ENCODE measurements around the gene DVL2.

The DVL2 gene

DNA sequence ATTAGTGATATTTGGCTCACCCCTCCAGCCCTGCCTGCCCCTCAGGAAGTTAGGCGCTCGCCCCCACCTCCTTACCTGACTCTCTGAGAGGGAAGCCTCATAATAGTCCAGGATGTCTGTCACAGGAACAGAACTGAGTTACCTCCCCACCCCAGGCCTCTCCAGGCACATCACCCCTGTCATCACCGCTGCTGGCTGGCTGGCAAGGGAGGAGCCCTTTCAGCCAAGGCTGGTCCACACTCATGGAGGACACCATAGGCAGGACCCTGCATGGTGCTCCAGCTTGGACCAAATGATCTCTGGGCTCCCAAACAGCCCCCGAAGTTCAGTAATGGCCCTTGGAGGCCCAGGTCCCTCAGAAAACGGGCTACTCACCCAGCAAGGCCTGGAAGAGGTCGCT lies 16.2 kb downstream of the DVL2 start:
- no peak for DNase-seq

DNA sequence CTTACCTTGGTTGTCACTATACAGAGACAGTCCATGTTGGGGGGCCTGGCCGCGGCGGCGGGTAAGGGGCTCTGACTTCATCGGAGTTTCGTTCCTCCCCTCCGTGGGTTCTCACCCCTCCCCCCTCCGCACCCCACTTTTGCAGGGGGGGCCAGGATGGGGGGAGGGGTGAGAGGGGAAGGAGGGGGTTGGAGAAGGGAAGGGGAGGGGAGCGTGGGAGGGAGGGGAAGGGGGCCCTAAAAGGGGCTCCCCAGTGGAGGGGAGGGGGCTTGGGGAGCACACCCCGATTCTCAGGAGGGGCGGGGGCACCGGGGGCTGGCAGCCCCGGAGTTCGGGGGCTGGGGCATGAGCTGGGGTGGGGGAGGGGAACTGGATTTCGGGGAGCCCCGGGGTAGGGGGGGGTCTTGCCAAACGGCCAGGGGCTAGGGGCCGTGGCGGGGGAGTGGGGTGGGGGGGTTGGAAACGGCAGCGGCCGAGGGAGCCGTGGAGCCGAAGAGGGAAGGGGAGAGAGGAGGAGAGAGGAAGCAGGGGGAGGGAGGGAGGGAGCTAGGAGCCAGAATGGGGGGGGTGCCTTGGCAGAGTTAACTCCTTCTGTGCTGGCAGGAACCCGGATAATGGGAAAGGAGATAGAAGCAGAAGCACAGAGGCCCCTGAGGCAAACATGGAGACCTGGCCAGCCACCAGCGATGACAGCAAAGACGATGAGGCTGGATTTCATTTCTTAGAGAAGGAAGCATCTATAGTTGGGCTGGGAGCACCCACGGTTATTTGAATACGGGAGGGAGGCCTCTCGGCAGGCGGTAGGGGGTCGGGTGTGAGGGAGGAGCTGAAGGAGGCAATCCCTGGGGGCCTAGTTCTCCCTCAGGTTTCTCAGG lies 17.0 kb downstream of the DVL2 start:
- no peak for DNase-seq

- no peak for DNase-seq
These were observed 17.8 kb downstream of the DVL2 start for GRCh38 chr17:7216242-7217112.

GRCh38 chr17:7215652-7216180 lies 18.6 kb downstream of the DVL2 start:
- no peak for DNase-seq

DNA sequence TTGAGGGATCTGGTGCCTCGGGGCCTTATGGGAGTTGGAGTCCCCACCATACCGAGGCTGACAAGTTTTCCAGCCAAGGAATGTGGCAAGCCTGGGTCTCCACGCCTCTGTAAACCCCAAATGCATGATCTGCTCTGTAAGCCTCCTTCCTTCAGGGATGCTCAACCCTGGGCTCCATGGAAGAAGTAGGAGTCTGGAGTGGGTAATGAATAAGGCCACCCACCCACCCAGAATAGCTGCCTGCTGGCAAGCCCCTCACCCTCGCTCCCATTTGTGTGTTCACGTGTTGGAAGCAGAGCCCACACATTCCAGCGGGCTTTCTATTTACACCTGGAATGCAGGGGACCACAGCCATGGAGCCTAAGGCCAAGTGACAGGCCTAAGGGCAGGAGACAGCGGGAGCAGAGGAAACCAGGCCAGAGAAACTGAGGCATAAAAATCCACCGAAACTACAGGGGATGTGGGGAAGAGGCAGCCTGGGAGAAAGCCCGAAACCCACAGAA lies 19.1 kb downstream of the DVL2 start:
- DNase-seq = no peak

- peak; percentile 98 for DNase-seq
These were observed 19.8 kb downstream of the DVL2 start for GRCh38 chr17:7214300-7215135.

- DNase-seq = no peak
These were observed 20.4 kb downstream of the DVL2 start for GRCh38 chr17:7213895-7214299.

- DNase-seq = no peak
These were observed 22.6 kb downstream of the DVL2 start for GRCh38 chr17:7211491-7212273.

- DNase-seq = no peak
These were observed 25.4 kb downstream of the DVL2 start for GRCh38 chr17:7208754-7209460.

DNA sequence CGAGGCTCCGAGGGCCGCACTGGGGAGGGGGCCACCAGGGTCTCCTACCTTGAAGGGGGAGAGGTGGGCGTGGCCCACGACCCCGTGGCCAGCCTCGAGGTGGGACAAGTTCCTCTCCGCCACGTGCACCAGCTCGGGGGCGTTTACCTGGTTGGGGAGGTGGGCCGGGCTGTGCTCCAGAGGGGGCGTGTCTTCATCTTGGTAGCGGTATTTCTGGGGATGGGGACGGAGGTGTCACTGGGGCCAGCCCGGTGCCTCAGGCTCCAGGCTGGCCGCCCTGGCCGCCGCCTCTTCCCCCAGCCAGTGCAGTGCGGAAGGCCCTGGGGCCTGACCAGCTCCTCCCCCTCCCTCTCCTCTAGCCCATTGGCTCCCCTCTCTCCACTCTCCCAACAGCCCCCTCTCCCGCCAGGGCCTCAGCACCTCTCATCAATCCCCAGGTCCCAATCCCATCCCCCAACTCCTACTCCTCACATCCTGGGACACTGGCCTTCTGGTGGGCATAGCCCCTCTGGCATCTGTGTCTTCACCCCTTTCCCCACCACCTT lies 26.2 kb downstream of the DVL2 start:
- no peak for DNase-seq

DNA sequence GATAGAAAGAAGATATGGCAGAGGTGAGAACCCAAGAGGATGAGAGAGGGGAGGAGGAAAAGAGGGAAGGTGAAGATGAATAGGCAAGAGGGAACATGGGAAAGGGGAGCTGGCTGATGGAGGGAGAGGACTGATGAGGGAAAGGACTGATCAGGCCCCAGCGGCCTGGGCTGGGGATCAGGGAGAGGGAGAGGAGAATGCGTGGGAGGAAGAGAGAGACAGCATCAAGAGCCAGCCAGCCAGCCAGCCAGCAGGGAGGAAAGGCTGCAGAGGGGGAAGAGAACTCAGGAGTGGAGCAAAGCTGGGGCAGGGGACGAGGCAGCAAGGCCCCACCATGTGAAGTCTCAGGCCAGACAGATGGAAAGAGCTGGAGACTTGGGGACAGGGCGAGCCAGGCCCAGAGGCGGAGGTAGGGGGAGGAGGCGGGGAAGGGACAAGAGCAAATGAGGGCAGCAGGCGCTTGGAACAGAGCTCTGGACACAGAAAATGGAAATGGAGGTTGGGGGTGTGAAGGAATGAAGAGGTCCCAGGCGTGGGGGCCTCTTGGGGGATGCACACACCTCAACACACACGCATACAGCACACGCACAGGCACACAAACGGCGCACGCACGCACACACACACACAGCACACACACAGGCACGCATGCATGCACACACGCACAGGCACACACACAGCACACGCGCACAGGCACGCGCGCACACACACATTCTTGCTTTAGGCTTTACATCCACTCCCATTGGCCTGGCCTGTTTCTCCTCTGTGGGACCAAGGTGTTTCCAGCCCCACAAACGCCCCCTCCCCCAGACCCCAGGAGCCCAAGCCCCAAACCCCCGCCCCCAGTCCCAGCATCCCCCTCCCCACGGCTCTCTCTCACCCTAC lies 27.0 kb downstream of the DVL2 start:
- no peak for DNase-seq

GRCh38 chr17:7205561-7205960 lies 28.8 kb downstream of the DVL2 start:
- DNase-seq = no peak

DNA sequence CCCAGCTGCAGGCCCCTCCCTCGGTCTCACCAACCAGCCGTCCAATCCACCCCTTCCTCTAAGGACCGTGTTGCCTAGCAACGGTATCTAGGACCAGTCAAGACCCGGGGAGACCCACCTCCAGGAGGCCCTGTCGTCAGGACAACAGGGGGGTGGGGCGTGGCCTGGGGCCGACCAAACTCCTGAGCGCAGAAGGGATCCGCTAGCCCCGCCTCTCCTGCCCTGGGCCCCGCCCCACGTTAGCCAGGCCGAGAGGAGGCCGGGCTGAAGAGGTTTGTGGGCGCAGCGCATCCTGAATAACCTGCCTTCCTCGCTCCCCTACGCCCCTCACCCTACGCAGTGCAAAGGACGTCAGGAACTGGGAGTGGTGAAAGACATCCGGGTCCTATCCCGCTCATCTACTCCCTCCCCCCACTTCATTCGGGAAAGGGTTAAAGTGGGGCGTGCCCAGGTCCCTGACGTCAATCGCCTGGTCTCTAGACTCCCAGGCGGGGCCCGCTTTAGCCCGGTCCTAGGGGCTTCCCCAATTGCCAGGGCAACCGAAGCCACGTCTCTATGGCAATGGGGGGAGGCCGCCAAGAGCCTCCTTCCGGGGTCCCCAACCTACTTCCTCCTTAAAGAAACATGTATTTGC lies 29.4 kb downstream of the DVL2 start:
- DNase-seq = peak; percentile 87

DNA sequence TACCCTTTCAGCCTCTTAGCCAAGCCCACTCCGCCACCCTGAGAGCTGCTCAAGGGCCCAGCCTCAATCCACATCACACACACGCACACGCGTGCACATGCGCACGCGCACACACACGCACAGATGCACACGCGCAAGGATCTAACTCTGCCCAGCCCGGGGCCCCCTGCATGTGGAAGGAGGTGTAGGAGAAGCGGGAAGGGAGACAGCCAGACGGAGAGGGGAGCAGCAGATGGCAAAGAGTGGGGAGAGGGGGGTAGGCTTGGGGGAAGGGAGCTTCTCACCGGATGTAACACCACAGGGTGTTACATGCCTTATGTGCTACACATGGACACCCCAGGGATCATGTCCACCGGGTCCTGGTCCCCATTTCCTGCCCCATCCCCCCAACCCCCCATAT lies 30.0 kb downstream of the DVL2 start:
- no peak for DNase-seq

GRCh38 chr17:7203391-7203790 lies 30.9 kb downstream of the DVL2 start:
- DNase-seq = no peak

- no peak for DNase-seq
These were observed 37.5 kb downstream of the DVL2 start for GRCh38 chr17:7196651-7197401.

DNA sequence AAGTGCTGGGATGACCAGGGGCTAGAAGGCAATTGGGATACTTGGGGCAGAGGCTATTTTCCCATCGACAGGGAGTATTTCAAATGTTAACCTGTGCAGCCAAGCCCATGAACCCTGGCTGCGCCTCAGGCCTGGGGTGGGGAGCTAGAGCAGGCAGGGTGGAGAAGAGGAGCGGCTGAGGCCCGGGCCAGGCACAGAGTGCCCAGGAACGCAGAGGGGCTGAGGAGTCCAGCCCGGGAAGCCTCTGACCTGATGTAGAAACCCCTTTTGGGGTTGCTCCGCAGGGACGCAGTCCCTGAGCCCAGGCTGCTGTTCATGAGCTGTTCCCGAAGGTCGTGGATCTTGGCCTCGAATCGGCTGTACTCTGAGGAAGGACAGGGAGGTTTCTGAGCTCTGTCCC lies 38.3 kb downstream of the DVL2 start:
- no peak for DNase-seq

DNA sequence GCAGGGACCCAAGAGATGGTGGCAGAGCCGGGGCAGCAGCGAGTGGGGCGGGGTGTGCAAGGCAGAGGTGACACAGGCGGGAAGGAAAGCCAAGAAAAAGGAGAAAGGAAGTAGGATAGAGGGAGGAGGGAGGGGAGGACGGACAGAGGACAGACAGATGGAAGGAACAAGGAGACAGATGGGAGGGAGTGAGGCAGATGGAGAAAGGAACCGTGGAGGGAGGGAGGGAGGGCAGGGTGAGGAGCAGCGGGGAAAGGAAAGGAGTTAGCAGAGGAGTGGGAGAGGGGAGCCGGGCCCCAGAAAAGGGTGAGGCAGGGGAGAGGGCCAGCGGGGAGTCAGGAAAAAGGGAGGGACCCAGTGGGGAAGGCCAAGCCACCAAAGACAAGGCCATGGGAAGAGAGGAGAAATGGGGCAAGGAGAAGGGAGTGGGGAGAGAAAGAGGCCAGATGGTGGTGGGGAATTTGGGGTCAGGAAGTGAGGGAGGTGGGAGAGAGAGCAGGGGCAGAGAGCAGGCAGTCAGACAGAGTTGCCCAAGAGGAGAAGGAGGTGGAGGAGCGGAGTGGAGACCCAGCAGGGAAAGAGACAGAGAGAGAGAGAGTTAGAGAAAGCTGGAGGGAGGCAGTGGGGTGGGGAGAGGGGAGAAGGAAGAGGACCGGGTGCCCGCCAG lies 41.9 kb downstream of the DVL2 start:
- DNase-seq = no peak

All from activated CD4-positive, CD25-positive, alpha-beta regulatory T cell treated with anti-CD3 and anti-CD28 coated beads, Interleukin-2, amount 50 U/mL, for 72 hours (primary cell).